CD4-positive, alpha-beta memory T cell (primary cell): Measurements from ENCODE around the gene KDM3A. TPM values are rescaled to one million over a fixed set of nuclear protein-coding genes. Genes with fewer than 3 reads are reported as not detected.
A peak's percentile ranks its signal among the peaks of the same experiment; 100 is the strongest.

Experiments used
- CTCF ChIA-PET: fragments of 350-600 bp; sonication (Branson Sonifier 250); formaldehyde crosslinking; loops from one replicate; lab custom pipeline; 2021; ENCODE audit warnings: inconsistent platforms; ENCODE audit not compliant: partially characterized antibody; lab: Charles Lee
- POLR2A ChIA-PET: fragments of 350-600 bp; sonication (Branson Sonifier 250); formaldehyde crosslinking; loops from one replicate; lab custom pipeline; 2021; ENCODE audit not compliant: partially characterized antibody; lab: Charles Lee
- DNase-seq, 5 donors: peaks; one replicate each; pipeline versions ENCODE4 v3.0.0 to v3.0.0-alpha.2; 2020 to 2022; ENCODE audit warnings: mixed read lengths in 1 of 5
- H3K27ac ChIP-seq: one replicate; pipeline ENCODE4 v1.7.0; 2013; ENCODE audit warnings: low read depth, low read length
- H3K27me3 ChIP-seq: 2 replicates; pipeline ENCODE4 v1.7.0; 2013; ENCODE audit warnings: mild to moderate bottlenecking, low read length, moderate library complexity; ENCODE audit not compliant: insufficient read depth
- H3K36me3 ChIP-seq: 2 replicates; pipeline ENCODE4 v1.7.0; 2013; ENCODE audit warnings: mild to moderate bottlenecking, low read length, moderate library complexity; ENCODE audit not compliant: insufficient read depth
- H3K4me1 ChIP-seq: 2 replicates; pipeline ENCODE4 v1.7.0; 2013; ENCODE audit warnings: mild to moderate bottlenecking, low read length, moderate library complexity; ENCODE audit not compliant: insufficient read depth
- H3K4me3 ChIP-seq, 2 donors: one replicate each; pipeline ENCODE4 v1.7.0; 2013; ENCODE audit warnings: low read length in 2 of 2, mild to moderate bottlenecking in 1 of 2
- H3K9me3 ChIP-seq, 2 donors: one replicate each; pipeline ENCODE4 v1.7.0; 2013; ENCODE audit warnings: low read length in 2 of 2, control low read depth in 1 of 2; ENCODE audit not compliant: control insufficient read depth in 1 of 2
- H3K27ac Mint-ChIP-seq, 7 donors: one replicate each; pipeline ENCODE4 v1.8.0; 2020 to 2021; ENCODE audit warnings: mixed read lengths in 7 of 7, mild to moderate bottlenecking in 6 of 7, inconsistent platforms in 3 of 7, moderate library complexity in 3 of 7
- H3K27me3 Mint-ChIP-seq, 2 donors: one replicate each; pipeline ENCODE4 v1.8.0; 2020 to 2021; ENCODE audit warnings: mixed read lengths in 2 of 2
- H3K36me3 Mint-ChIP-seq, 2 donors: one replicate each; pipeline ENCODE4 v1.8.0; 2020 to 2021; ENCODE audit warnings: mixed read lengths in 2 of 2, inconsistent platforms in 1 of 2, mild to moderate bottlenecking in 1 of 2
- H3K4me1 Mint-ChIP-seq, 4 donors: one replicate each; pipeline ENCODE4 v1.8.0; 2020 to 2021; ENCODE audit warnings: mixed read lengths in 4 of 4, mild to moderate bottlenecking in 1 of 4
- H3K4me3 Mint-ChIP-seq, 8 donors: one replicate each; pipeline ENCODE4 v1.8.0; 2020 to 2021; ENCODE audit warnings: mixed read lengths in 8 of 8, mild to moderate bottlenecking in 7 of 8, moderate library complexity in 6 of 8, inconsistent platforms in 3 of 8
- H3K9me3 Mint-ChIP-seq, 8 donors: one replicate each; pipeline ENCODE4 v1.8.0; 2020 to 2021; ENCODE audit warnings: mixed read lengths in 8 of 8, mild to moderate bottlenecking in 5 of 8, inconsistent platforms in 3 of 8, moderate library complexity in 1 of 8
- intact Hi-C: fragments of 100-400 bp; cut with micrococcal nuclease; formaldehyde crosslinking; loops from one replicate; pipeline ENCODE4 v1.15.1; 2023
- polyA plus RNA-seq, 2 donors: library from polyadenylated mRNA; unstranded; fragments of 300-500 nt; fragmentation: Illumina TruSeq; gene quantifications; one replicate each; pipeline ENCODE4 v1.2.3, GENCODE V29; 2021
- total RNA-seq, 2 experiments: library from RNA; stranded (reverse); gene quantifications; one replicate each; pipeline ENCODE4 v1.2.3, GENCODE V29; 2021

Gene KDM3A
- total and polyA plus RNA-seq, 4 experiments from 2014 or later = 17.2 to 164 (median 99.1) TPM

DNA sequence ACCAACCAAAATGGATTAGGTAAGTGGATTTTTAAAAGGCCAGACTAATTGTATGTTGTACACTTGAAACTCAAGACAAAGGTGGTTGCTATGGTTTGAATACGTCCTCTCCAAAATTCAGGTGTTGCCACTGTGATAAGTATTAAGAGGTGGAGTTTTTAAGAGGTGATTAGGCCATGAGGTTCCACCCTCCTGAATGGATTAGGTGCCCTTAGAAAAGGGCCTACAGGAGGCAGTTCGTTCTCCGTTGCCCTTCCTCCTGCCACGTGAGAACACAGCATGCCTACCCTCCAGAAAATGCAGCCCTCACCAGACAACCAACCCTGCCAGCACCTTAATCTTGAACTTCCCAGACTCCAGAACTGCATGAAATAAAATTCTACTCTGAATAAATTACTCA lies 70.9 kb downstream of the KDM3A start:
- CTCF ChIA-PET = no interaction called here
- Mint-ChIP-seq H3K36me3 (peaks cover 33 to 43% of the 10 kb centered on the region in 2 donors), H3K4me1 (peaks cover 5 to 19% (median 11%) of the 10 kb centered on the region in 4 donors), H3K27me3 (no peaks in the 10 kb centered on the region), H3K4me3 (no peak overlapping the region), H3K27ac (no peak overlapping the region), H3K9me3 (no peaks in the 10 kb centered on the region)
- no peak overlapping the region for H3K4me3 ChIP-seq
- H3K27me3 ChIP-seq = no peaks in the 10 kb centered on the region
- H3K36me3 ChIP-seq = peaks cover 25% of the 10 kb centered on the region
- H3K27ac ChIP-seq = no peak overlapping the region
- POLR2A ChIA-PET = no interaction called here
- intact Hi-C loops = loop anchor here (10.0 kb wide), 1 partner anchor 253 kb away; no protein-coding TSS in a partner anchor
- no peak for DNase-seq
- no peaks in the 10 kb centered on the region for H3K4me1 ChIP-seq
- H3K9me3 ChIP-seq = no peaks in the 10 kb centered on the region

DNA sequence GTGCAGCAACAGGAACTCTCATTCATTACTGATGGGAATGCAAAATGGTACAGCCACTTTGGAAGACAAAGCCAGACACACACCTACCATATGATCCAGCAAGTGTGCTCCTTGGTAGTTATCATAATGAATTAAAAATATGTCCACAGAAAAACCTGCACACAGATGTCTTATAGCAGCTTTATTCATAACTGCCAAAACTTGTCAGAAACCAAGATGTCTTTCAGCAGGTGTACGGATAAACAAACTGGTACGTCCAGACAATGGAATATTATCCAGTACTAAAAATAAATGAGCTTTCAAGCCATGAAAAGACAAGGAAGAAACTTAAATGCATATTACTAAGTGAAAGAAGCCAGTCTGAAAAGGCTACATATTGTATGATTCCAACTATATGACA lies 71.7 kb downstream of the KDM3A start:
- no peak overlapping the region for H3K4me3 Mint-ChIP-seq
- CTCF ChIA-PET = interaction anchor here (0.6 kb wide), 1 partner anchor 345 kb away, joined by 3 read pairs; no protein-coding TSS in a partner anchor
- POLR2A ChIA-PET = no interaction called here
- H3K27ac ChIP-seq = no peak overlapping the region
- peaks cover 16% of the 10 kb centered on the region for H3K36me3 ChIP-seq
- H3K27me3 Mint-ChIP-seq = no peaks in the 10 kb centered on the region
- H3K27ac Mint-ChIP-seq = no peak overlapping the region
- DNase-seq = no peak
- H3K27me3 ChIP-seq = no peaks in the 10 kb centered on the region
- intact Hi-C loops = loop anchor here (10.0 kb wide), 1 partner anchor 252 kb away; no protein-coding TSS in a partner anchor
- no peaks in the 10 kb centered on the region for H3K9me3 Mint-ChIP-seq
- H3K4me1 Mint-ChIP-seq = peaks cover 5 to 19% (median 10%) of the 10 kb centered on the region in 4 donors
- no peaks in the 10 kb centered on the region for H3K4me1 ChIP-seq
- no peak overlapping the region for H3K4me3 ChIP-seq
- H3K9me3 ChIP-seq = no peaks in the 10 kb centered on the region
- peaks cover 25 to 34% of the 10 kb centered on the region in 2 donors for H3K36me3 Mint-ChIP-seq

DNA sequence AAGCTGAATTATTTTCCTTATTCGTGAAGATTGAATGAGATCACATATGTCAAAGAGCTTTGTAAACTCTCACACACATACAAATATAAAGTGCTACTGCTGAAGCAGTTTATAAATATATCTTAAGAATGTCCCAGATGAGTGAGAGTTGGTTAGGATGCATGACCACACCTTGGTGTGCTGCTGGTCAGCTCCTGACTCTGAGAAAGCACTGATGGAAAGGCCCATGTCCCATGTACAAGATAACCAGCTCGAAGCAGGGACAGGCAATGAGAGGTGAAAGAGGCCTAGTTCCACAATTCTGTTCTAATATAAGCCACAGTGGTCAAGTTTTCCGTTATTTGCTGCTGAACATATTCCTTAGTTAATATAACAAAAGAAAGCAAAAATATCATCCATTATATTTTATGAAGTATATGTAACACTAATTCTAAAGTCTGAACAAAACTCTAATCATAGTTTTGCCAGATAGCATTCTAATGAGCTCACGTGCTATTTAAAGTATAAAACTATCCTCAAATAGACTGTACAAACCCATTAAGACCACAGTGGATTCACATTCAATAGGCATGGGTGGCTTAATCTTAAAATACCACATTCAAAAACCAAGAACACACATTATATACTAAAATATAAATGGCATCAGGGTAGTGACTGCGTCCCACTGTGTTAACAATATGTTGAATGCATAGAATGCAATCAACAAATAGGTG lies 72.9 kb downstream of the KDM3A start:
- H3K4me1 Mint-ChIP-seq = peaks cover 5 to 17% (median 11%) of the 10 kb centered on the region in 4 donors

DNA sequence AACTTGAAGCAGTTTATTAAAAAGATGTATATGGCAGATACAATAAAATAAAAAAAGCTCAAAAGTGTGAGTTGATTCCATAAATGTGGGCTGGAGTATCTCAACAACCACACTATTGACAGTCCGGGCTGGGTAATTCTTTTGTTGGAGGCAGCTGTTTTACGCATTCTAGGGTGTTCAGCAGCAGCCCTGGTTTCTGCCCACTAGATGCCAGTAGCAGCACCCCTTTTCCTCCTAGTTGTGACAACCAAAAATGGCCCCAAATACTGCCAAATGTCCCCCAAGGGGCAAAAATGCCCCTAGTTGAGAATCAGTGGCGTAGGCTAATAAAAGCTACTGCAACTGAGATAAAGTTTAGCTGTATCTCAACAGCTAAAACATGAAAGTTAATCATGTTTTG lies 77.3 kb downstream of the KDM3A start:
- H3K4me3 Mint-ChIP-seq = no peak overlapping the region
- H3K36me3 Mint-ChIP-seq = peaks cover 0 to 14% of the 10 kb centered on the region in 2 donors
- peak overlapping the region in 1 of 7 donors; percentile 18 for H3K27ac Mint-ChIP-seq
- Histone ChIP-seq H3K9me3 (peaks cover 0 to 4% of the 10 kb centered on the region in 2 donors), H3K4me1 (no peaks in the 10 kb centered on the region), H3K4me3 (no peak overlapping the region), H3K36me3 (no peaks in the 10 kb centered on the region), H3K27me3 (no peaks in the 10 kb centered on the region), H3K27ac (no peak overlapping the region)
- peak; percentile 36 to 43 (median 42) for DNase-seq
- H3K27me3 Mint-ChIP-seq = no peaks in the 10 kb centered on the region
- ChIA-PET CTCF (interaction anchor here (0.6 to 3.5 kb wide), 27 partner anchors 8 to 281 kb away, joined by 3 to 44 read pairs (median 4); partner anchors contain the start of gene CHMP3), POLR2A (interaction anchor here (1.0 to 1.2 kb wide), 2 partner anchors 77 to 104 kb away, joined by 3 to 5 read pairs; partner anchors contain the start of gene KDM3A)
- H3K9me3 Mint-ChIP-seq = peaks cover 0 to 7% (median 1%) of the 10 kb centered on the region in 8 donors
- intact Hi-C loops = loop anchor here (1.0 to 10.0 kb wide), 3 partner anchors 104 to 246 kb away; partner anchors contain the start of gene RNF103
- H3K4me1 Mint-ChIP-seq = peaks cover 0 to 11% (median 3%) of the 10 kb centered on the region in 4 donors

More for the DNA sequence above, 72.9 kb downstream of the KDM3A start:
- no peaks in the 10 kb centered on the region for H3K9me3 ChIP-seq
- Mint-ChIP-seq H3K36me3 (peaks cover 17 to 22% of the 10 kb centered on the region in 2 donors), H3K9me3 (no peaks in the 10 kb centered on the region), H3K27ac (no peak overlapping the region), H3K4me3 (no peak overlapping the region), H3K27me3 (no peaks in the 10 kb centered on the region)
- H3K36me3 ChIP-seq = peaks cover 8% of the 10 kb centered on the region
- no peak overlapping the region for H3K4me3 ChIP-seq
- no peaks in the 10 kb centered on the region for H3K27me3 ChIP-seq
- DNase-seq = no peak
- no peaks in the 10 kb centered on the region for H3K4me1 ChIP-seq
- POLR2A ChIA-PET = no interaction called here
- intact Hi-C loops = loop anchor here (10.0 kb wide), 1 partner anchor 251 kb away; no protein-coding TSS in a partner anchor
- CTCF ChIA-PET = interaction anchor here (0.6 to 0.8 kb wide), 2 partner anchors 46 to 97 kb away, joined by 3 read pairs; no protein-coding TSS in a partner anchor
- no peak overlapping the region for H3K27ac ChIP-seq

DNA sequence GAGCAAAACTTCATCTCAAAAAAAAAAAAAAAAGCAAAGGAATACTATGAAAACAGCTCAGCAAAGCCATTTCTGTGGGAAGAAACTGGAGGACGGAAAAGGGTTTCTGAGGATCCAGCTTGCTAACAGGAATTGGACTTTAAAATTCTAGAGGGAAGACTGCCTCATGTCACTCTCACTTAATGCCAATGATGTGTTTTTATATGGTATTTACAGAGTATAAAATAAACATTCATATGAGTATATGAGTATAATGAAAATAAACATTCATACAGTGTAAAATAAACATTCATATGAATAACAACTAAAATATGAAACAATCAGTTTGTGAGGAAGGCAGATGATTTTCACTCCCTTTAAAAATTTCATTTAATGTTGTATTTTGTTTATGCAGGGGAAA lies 78.2 kb downstream of the KDM3A start:
- Histone ChIP-seq H3K27me3 (no peaks in the 10 kb centered on the region), H3K4me1 (no peaks in the 10 kb centered on the region), H3K4me3 (no peak overlapping the region), H3K36me3 (no peaks in the 10 kb centered on the region), H3K9me3 (peaks cover 0 to 4% of the 10 kb centered on the region in 2 donors), H3K27ac (no peak overlapping the region)
- no peaks in the 10 kb centered on the region for H3K27me3 Mint-ChIP-seq
- no peak for DNase-seq
- no peak overlapping the region for H3K27ac Mint-ChIP-seq
- peaks cover 0 to 16% of the 10 kb centered on the region in 2 donors for H3K36me3 Mint-ChIP-seq
- H3K4me1 Mint-ChIP-seq = peaks cover 0 to 6% (median 3%) of the 10 kb centered on the region in 4 donors
- H3K4me3 Mint-ChIP-seq = no peak overlapping the region
- ChIA-PET CTCF (interaction anchor here (1.4 to 3.5 kb wide), 9 partner anchors 12 to 247 kb away, joined by 4 to 44 read pairs (median 7); no protein-coding TSS in a partner anchor), POLR2A (no interaction called here)
- intact Hi-C loops = loop anchor here (2.0 to 10.0 kb wide), 2 partner anchors 103 to 245 kb away; partner anchors contain the start of gene RNF103
- H3K9me3 Mint-ChIP-seq = peaks cover 0 to 7% (median 1%) of the 10 kb centered on the region in 8 donors

DNA sequence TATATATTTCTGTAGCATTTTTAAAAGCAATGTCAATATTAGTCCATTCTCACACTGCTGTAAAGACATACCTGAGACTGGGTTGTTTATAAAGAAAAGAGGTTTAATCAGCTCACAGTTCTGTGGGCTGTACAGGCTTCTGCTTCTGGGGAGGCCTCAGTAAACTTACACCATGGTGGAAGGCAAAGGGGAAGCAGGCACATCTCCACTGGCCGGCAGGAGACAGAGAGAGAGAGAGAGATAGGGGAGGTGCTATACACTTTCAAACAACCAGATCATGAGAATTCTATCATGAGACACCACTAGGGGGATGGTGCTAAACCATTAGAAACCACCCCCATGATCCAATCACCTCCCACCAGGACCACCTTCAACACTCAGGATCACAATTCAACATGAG lies 79.0 kb downstream of the KDM3A start:
- peak overlapping the region in 1 of 7 donors; percentile 31 for H3K27ac Mint-ChIP-seq
- H3K9me3 ChIP-seq = peaks cover 0 to 4% of the 10 kb centered on the region in 2 donors
- no peaks in the 10 kb centered on the region for H3K4me1 ChIP-seq
- H3K27me3 Mint-ChIP-seq = no peaks in the 10 kb centered on the region
- H3K9me3 Mint-ChIP-seq = peaks cover 0 to 7% (median 1%) of the 10 kb centered on the region in 8 donors
- H3K36me3 ChIP-seq = no peaks in the 10 kb centered on the region
- DNase-seq = no peak
- ChIA-PET POLR2A (no interaction called here), CTCF (interaction anchor here (3.5 kb wide), 1 partner anchor 156 kb away, joined by 44 read pairs; no protein-coding TSS in a partner anchor)
- peaks cover 0 to 18% of the 10 kb centered on the region in 2 donors for H3K36me3 Mint-ChIP-seq
- H3K4me3 ChIP-seq = no peak overlapping the region
- H3K4me1 Mint-ChIP-seq = peaks cover 0 to 5% (median 0%) of the 10 kb centered on the region in 4 donors
- H3K27ac ChIP-seq = no peak overlapping the region
- no peaks in the 10 kb centered on the region for H3K27me3 ChIP-seq
- intact Hi-C loops = no loop called here
- H3K4me3 Mint-ChIP-seq = peak overlapping the region in 1 of 8 donors; percentile 11

DNA sequence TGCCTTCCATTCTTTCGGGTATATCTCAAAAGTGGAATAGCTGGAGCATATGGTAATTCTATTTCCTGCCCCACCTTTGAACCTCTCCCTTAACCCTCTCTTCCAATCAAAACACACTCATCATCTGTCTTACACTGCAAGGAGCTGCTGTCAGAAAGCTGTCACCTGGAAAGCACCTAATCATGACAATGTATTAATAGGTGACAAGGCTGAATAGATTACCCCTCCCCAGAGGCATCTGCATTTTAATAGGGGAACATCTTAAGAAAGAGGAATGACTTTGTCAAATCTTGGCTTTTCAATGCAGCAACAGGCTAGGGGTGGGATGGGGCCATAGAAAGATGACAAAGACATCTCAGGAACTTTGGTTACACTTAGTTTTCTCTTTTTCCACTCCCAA lies 80.8 kb downstream of the KDM3A start:
- POLR2A ChIA-PET = no interaction called here
- intact Hi-C loops = no loop called here

More for the DNA sequence above, 80.8 kb downstream of the KDM3A start:
- Histone ChIP-seq H3K4me1 (no peaks in the 10 kb centered on the region), H3K4me3 (no peak overlapping the region), H3K27ac (no peak overlapping the region), H3K36me3 (no peaks in the 10 kb centered on the region), H3K9me3 (peaks cover 0 to 4% of the 10 kb centered on the region in 2 donors), H3K27me3 (no peaks in the 10 kb centered on the region)
- no peaks in the 10 kb centered on the region for H3K27me3 Mint-ChIP-seq
- no peak overlapping the region for H3K4me3 Mint-ChIP-seq
- peaks cover 0 to 7% (median 1%) of the 10 kb centered on the region in 8 donors for H3K9me3 Mint-ChIP-seq
- no peak overlapping the region for H3K27ac Mint-ChIP-seq
- DNase-seq = no peak
- peaks cover 0 to 2% (median 0%) of the 10 kb centered on the region in 4 donors for H3K4me1 Mint-ChIP-seq
- CTCF ChIA-PET = interaction anchor here (0.9 kb wide), 1 partner anchor 154 kb away, joined by 3 read pairs; no protein-coding TSS in a partner anchor
- peaks cover 3 to 25% of the 10 kb centered on the region in 2 donors for H3K36me3 Mint-ChIP-seq
